GM10266 (cell line): ENCODE data around the gene SUPT16H.

ENCODE experiments used
- DNase-seq: peaks from one replicate; pipeline ENCODE4 v3.0.0; 2012; ENCODE audit errors: extremely low spot score
- CTCF ChIP-seq: IDR thresholded peaks from 2 replicates; pipeline ENCODE4 v1.5.1; 2012; ENCODE audit warnings: mild to moderate bottlenecking, low read depth; ENCODE audit not compliant: control insufficient read depth, insufficient read depth; ENCODE audit errors: missing control alignments

The SUPT16H gene

GRCh38 chr14:21367582-21368144, 16.2 kb downstream of the SUPT16H start:
- TF ChIP-seq CTCF: no peak
- DNase-seq: no peak

- no peak for TF ChIP-seq CTCF
- no peak for DNase-seq
Observed at GRCh38 chr14:21356511-21356910, 27.3 kb downstream of the SUPT16H start.

GRCh38 chr14:21352587-21352986, 31.2 kb downstream of the SUPT16H start:
- no peak for TF ChIP-seq CTCF
- no peak for DNase-seq

- no peak for TF ChIP-seq CTCF
- DNase-seq: no peak
Observed at GRCh38 chr14:21350539-21350938, 33.3 kb downstream of the SUPT16H start.

- no peak for TF ChIP-seq CTCF
- no peak for DNase-seq
Observed at GRCh38 chr14:21347201-21347600, 36.6 kb downstream of the SUPT16H start.

GRCh38 chr14:21346532-21347135, 37.2 kb downstream of the SUPT16H start:
- DNase-seq: no peak

More at GRCh38 chr14:21346532-21347135, 37.2 kb downstream of the SUPT16H start:
- no peak for TF ChIP-seq CTCF
